ENCODE results near the gene TBC1D16. TPM values are rescaled to one million over a fixed set of nuclear protein-coding genes. Genes with fewer than 3 reads are reported as not detected.

The TBC1D16 gene
- total RNA-seq, 4 donors from 2014 or later: 26.5 to 44.3 (median 36.3) TPM

DNA sequence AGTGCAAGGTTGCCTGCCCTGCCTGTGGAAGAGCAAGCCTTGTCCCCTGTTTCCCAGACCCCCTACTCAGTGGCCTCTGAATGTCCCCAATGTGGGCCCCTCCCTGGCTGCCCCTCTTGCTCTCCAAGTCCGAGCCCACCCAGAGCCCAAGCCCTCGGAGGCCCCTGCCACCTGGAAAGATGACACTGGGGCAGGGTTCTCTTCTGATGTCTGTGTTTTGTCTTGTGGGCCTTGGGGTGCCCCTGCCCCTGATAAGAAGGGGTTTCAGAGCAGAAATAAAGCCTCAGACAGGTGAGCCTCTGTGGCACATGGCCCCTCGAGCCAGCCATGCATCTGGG, 111.1 kb downstream of the TBC1D16 start:
- no peak overlapping the region for H3K4me3 ChIP-seq
- ATAC-seq: no peak
- 67% methylated on average over 1 of the region's 3 CpGs; no CpG with 5 or more reads in 1 of the 2 donors for WGBS, 2 donors (ENCODE audit: low coverage in 1 of 2)
- no peak for TF ChIP-seq POLR2AphosphoS5 (IDR thresholded peaks at IDR 0.05)
- TF ChIP-seq, protein P1, sequence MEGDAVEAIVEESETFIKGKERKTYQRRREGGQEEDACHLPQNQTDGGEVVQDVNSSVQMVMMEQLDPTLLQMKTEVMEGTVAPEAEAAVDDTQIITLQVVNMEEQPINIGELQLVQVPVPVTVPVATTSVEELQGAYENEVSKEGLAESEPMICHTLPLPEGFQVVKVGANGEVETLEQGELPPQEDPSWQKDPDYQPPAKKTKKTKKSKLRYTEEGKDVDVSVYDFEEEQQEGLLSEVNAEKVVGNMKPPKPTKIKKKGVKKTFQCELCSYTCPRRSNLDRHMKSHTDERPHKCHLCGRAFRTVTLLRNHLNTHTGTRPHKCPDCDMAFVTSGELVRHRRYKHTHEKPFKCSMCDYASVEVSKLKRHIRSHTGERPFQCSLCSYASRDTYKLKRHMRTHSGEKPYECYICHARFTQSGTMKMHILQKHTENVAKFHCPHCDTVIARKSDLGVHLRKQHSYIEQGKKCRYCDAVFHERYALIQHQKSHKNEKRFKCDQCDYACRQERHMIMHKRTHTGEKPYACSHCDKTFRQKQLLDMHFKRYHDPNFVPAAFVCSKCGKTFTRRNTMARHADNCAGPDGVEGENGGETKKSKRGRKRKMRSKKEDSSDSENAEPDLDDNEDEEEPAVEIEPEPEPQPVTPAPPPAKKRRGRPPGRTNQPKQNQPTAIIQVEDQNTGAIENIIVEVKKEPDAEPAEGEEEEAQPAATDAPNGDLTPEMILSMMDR (IDR thresholded peaks at IDR 0.05): no peak
- no peak for TF ChIP-seq EP300 (IDR thresholded peaks at IDR 0.05)
- no peak for TF ChIP-seq POLR2A (IDR thresholded peaks at IDR 0.05)
- peaks cover 0 to 13% (median 0%) of the 10 kb centered on the region in 3 donors for H3K4me1 ChIP-seq
- no peak overlapping the region for H3K27ac ChIP-seq
- peaks cover 99% of the 10 kb centered on the region for H3K27me3 ChIP-seq
- H3K9me3 ChIP-seq: no peaks in the 10 kb centered on the region
- no peaks in the 10 kb centered on the region for H3K36me3 ChIP-seq

- H3K27me3 ChIP-seq: peaks cover 97% of the 10 kb centered on the region
- H3K4me3 ChIP-seq: no peak overlapping the region
- TF ChIP-seq, protein P1 (IDR thresholded peaks at IDR 0.05): peak in 1 of 4 experiments; percentile 29
- no peak for TF ChIP-seq POLR2AphosphoS5 (IDR thresholded peaks at IDR 0.05)
- H3K9me3 ChIP-seq: no peaks in the 10 kb centered on the region
- no peak overlapping the region for H3K27ac ChIP-seq
- H3K36me3 ChIP-seq: no peaks in the 10 kb centered on the region
- ATAC-seq: no peak
- H3K4me1 ChIP-seq: peaks cover 0 to 16% (median 0%) of the 10 kb centered on the region in 3 donors
- 70 to 83% methylated on average over 7 to 11 of the region's 16 CpGs for WGBS, 2 donors (ENCODE audit: low coverage in 1 of 2)
These were observed 111.6 kb downstream of the TBC1D16 start for GRCh38 chr17:79923974-79924638.

- 77% methylated on average over 4 of the region's 12 CpGs; no CpG with 5 or more reads in 1 of the 2 donors for WGBS, 2 donors (ENCODE audit: low coverage in 1 of 2)
- Histone ChIP-seq H3K27ac (no peak overlapping the region), H3K36me3 (no peaks in the 10 kb centered on the region), H3K27me3 (peaks cover 97% of the 10 kb centered on the region), H3K4me1 (peaks cover 0 to 25% (median 3%) of the 10 kb centered on the region in 3 donors), H3K9me3 (no peaks in the 10 kb centered on the region), H3K4me3 (no peak overlapping the region)
- no peak for TF ChIP-seq EP300 (IDR thresholded peaks at IDR 0.05)
- no peak for TF ChIP-seq POLR2A (IDR thresholded peaks at IDR 0.05)
- TF ChIP-seq, protein P1 (IDR thresholded peaks at IDR 0.05): no peak
- no peak for TF ChIP-seq POLR2AphosphoS5 (IDR thresholded peaks at IDR 0.05)
- ATAC-seq: no peak
These were observed 112.9 kb downstream of the TBC1D16 start for GRCh38 chr17:79922798-79923197.

DNA sequence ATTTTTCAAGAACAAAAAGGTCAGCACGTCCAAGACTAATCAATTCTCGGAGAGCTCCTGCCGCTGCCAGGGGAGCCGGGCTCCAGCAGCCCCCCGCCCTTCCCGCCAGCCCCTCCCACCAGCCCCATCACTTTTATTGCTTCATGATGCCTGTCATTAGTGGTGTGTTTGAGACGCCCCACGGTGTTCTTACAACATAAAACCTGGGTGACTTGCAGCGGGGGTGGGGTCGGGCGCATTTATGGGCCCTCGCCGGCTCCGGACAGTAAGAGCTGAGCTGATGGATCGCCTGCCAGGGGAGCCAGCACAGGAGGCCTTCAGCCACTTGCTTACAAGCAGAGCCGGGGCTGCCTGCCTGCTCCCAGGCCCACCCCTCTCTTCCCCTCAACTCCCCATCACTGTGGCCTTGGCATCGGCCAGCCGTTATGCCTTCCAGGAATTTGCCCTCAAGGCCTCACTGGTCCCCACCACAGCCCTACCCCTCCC, 113.5 kb downstream of the TBC1D16 start:
- Histone ChIP-seq H3K9me3 (no peaks in the 10 kb centered on the region), H3K27ac (no peak overlapping the region), H3K27me3 (peaks cover 96% of the 10 kb centered on the region), H3K36me3 (no peaks in the 10 kb centered on the region), H3K4me3 (no peak overlapping the region), H3K4me1 (peaks cover 0 to 25% (median 3%) of the 10 kb centered on the region in 3 donors)
- 20 to 31% methylated on average over 1 to 5 of the region's 18 CpGs for WGBS, 2 donors (ENCODE audit: low coverage in 1 of 2)
- TF ChIP-seq EP300 (IDR thresholded peaks at IDR 0.05) (no peak), POLR2A (IDR thresholded peaks at IDR 0.05) (no peak), POLR2AphosphoS5 (IDR thresholded peaks at IDR 0.05) (no peak)
- TF ChIP-seq, protein P1 (IDR thresholded peaks at IDR 0.05): no peak
- ATAC-seq: no peak

Measured in gastroesophageal sphincter (tissue), 4 donors.